AG09319 (cell line): Measurements from ENCODE around the gene MAST4.
A peak's percentile ranks its signal among the peaks of the same experiment; 100 is the strongest.

Experiments used
- DNase-seq: peaks from one replicate; pipeline ENCODE4 v3.0.0-alpha.2; 2010; ENCODE audit warnings: low read depth; ENCODE audit errors: extremely low read depth
- CTCF ChIP-seq: IDR thresholded peaks from 2 replicates; pipeline ENCODE4 v1.5.1; 2011; ENCODE audit warnings: low read depth, mild to moderate bottlenecking, inconsistent platforms, low read length, moderate library complexity

MAST4 gene

DNA sequence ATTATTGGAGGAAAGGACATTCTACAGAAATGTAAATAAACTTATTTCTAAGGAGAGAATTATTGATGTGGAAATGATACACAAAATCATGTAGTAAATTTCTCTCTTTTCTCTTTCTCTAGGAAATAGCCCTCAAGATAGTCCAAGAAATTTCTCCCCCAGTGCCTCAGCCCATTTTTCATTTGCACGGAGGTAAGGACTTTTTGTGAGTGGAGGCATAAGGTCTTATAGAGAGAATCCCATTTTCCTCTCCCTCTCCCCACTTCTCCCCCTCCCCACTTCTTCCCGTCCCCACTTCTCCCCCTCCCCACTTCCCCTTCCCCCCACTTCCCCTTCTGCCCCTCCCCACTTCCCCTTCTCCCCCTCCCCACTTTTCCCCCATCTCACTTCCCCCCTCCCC lies 493.8 kb downstream of the MAST4 start:
- no peak for DNase-seq
- no peak for TF ChIP-seq CTCF

DNA sequence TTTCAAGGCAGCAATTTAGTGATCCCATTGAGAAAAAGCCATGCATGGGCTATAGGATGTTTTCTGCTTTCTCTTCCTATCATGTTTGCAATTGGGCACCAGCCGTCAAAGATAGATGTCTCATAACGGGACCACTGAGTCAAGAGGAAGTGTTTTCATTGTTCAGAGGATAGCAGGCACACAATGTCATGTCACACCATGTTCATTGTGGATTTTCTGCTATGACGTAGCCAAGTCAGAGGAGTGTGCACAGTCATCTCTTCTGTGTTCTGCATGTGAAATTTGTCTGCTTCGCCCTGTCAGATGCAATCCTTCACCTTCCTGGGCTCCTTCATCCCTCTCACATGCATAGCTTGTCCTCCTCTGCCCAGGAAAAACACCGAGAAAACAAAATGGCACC lies 494.4 kb downstream of the MAST4 start:
- DNase-seq = no peak
- TF ChIP-seq CTCF = no peak

GRCh38 chr5:67092535-67092934 lies 496.3 kb downstream of the MAST4 start:
- DNase-seq = no peak
- TF ChIP-seq CTCF = no peak

DNA sequence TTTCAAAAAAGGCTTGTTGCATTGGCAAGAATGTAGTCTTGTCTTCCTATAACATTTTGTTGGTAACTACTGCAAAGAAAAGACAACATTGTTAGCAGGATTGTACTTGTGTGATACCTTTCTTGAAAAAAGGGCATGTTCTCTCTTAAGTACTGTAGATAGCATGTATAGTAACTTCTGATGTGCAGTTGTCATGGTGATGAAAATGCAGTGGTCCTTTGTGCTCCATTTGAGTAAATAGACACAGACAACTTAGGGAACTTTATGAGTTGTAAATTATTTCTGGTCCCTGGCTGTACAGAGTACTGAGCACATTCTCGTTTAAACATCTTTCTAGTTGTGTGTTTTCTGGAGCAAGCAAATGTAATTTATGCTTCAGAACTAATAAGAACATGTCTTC lies 497.1 kb downstream of the MAST4 start:
- no peak for DNase-seq
- TF ChIP-seq CTCF = no peak

DNA sequence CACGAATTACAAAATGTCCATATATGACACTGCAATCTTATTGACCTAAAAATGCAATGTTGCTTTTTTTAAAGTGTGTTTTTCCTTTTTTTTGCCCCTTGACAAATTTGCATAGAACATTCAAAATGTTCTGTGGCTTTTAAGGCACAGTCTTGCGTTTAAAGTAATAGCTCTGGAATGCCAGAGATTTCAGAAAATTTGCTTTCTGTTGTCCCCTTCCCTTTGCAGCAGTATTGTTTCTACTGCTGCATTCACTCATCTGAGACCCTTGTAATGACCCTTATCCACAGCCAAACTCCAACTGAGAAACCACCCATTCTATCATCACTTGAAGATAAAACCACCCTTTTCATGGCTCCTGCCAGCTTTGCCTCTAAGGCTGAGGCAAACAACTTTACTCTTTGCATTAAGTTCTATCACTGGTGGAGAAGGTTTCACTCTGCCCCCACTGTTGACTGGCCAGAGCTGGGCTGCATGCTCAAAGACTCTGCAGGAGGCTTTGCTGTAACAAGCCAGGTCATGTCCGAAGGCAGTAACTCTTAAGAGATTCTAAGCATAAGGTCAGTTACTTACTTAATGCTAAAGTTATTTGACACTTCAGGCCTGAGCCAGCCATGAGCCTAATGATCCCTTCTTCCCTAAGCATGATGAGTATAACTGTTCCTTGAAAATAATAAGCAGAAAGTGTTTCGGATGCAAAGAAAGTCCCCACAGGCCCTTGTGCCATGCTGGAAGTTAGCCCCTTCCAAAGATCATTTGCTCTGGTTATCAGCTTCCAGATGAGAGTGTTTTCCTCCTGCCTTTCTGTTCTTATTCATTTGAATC lies 498.5 kb downstream of the MAST4 start:
- no peak for TF ChIP-seq CTCF
- peak; percentile 37 for DNase-seq

- no peak for DNase-seq
- no peak for TF ChIP-seq CTCF
These were observed 499.4 kb downstream of the MAST4 start for GRCh38 chr5:67095346-67096171.

DNA sequence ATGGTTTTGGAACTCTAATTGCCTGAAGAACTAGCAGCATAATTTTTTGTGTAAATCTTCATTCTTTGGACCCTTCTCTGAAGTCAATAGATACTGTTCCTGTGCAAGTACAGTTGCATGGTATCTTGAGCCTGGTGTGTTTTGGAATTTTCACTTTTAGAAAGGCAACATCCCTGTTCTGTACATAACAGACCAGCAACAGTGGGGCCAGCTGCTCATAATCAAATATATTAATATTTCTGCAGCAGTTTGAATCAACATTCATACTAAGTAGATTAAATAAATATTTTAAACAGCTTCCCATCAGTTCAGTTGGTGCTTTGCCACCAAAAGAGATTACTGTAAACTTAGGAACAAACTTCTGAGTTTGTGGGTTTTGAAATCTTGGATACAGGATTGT lies 502.5 kb downstream of the MAST4 start:
- DNase-seq = no peak
- no peak for TF ChIP-seq CTCF
